Stimulated activated CD8-positive, alpha-beta memory T cell treated with anti-CD3 and anti-CD28 coated beads, Interleukin-12 subunit alpha, Interleukin-12 subunit beta, amount 100 ng/mL, for 4 hours (primary cell): Measurements from ENCODE around the gene PTPN14.
"Not testable (repeated sequence)": the region's sequence is repeated elsewhere in the genome, so short reads cannot be mapped to it uniquely, and the experiment has no call there.

ENCODE experiments used
- DNase-seq: peaks from one replicate; pipeline ENCODE4 v3.0.0-alpha.2; 2020; ENCODE audit warnings: low read depth

PTPN14 gene

DNA sequence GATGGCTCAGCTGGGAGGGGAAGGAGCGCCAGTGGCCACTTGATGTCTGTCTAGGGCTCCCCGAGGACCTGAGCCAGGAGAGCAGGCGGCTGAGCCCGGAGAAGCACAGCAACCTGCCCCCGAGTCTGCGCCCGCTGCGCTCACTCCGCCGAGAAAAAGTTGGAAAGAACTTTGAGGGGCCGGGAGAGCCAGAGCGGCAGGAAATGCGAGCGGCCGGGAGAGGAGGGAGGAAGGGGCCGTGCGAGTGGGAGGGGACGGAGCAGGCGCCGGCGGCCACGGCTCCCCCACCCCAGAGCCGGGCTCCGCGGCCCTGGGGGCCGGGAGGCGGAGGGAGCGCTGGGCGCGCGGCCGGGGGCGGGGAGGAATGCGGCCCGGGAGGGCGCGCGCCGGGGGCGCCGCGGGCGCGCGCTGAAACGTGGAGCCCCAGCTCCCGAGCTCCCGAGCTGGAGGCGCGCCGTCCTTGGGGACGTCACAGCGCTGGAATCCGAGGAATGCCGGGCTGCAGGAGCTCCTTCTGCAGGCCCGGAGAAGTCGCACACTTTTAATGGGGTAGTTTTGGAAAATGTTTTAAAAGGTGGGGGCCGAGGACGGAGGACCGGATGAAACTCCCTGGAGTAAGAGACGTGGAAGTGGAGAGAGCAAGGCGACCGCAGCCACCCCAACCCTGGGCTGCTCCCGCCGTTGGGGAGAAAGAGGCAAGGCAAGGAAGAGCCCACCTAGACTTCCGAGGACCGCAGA is at the start of gene PTPN14:
Gene PTPN14 (minus strand): TSS at position 167 of the 738 bp plus-strand sequence. CDS start 86,799 bp downstream, outside the sequence.
- no peak for DNase-seq

DNA sequence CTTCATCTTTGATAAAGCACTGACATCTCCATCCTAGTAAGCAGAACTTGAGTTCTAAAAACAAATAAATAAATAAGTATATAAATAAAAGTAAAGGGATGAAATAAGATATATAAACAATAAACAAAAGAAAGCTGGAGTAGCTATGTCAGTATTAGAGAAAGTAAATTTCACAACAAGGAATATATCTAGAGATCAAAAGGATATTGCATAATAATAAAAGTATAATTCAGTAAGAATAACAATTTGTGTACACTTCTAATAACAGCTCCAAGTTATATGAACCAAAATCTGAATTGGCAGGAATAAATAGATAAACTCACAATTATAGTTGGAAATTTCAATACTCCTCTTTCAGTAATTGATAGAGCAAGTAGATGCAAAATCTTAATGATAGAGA is 41.8 kb upstream of the PTPN14 start:
- no peak for DNase-seq

DNA sequence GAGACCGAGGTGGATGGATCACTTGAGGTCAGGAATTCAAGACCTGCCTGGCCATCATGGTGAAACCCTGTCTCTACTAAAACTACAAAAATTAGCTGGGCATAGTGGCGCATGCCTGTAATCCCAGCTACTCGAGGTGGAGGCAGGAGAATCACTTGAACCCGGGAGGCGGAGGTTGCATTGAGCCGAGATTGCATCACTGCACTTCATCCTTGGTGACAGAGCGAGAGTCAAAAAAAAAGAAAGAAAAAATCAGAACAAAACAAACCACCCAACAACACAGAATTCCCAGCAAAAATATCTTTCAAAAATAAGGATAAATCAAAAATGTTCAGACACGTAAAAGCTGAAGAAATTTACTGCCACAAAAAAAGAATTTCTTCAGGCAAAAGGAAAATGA is 40.5 kb upstream of the PTPN14 start:
- not testable (repeated sequence) for DNase-seq

DNA sequence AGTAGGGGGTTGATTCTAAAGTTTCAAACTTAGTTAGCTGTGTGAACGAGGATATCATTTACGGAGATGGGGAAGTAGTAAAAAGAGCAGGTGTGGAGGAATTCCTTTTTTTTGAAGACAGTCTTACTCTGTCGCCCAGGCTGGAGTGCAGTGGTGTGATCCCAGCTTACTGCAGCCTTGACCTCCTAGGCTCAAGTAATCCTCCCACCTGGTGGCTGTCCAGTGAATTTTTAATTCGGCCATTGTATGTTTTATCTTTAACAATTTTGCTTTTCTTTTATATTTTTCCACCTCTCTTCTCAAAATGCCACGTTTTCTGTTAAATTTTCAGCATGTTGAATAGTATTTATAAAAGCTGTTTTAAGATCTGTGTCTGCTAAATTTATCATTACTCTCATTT is 39.3 kb upstream of the PTPN14 start:
- no peak for DNase-seq

DNA sequence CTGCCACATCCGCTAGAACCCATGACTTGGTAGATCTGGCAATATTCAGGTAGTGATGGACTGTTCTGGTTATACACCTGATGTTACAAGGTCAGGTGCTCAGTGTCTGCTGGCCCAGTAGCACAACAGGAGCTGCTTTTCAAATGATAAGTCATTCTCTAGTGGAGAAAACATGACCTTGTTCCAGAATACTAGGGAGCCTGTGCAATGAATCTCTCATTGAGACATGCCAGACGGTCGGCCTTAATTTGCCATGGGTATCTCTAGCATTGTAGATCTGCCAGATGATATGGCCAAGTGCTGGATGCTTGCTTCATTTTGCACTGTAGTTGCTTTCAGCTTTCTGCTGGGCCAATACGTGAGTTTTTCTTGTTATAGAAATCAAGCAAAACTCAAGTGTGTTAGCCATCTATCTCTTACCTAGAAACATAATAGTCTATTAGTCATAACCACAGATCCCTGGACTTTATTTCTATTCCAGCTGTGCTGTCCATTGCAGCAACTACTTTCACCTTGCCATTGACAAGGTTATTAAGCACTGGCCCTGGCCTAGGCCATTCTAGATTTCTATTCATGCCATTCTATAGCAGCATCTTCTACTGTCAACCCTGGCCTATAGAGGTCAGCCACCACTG is 37.7 kb upstream of the PTPN14 start:
- no peak for DNase-seq

DNA sequence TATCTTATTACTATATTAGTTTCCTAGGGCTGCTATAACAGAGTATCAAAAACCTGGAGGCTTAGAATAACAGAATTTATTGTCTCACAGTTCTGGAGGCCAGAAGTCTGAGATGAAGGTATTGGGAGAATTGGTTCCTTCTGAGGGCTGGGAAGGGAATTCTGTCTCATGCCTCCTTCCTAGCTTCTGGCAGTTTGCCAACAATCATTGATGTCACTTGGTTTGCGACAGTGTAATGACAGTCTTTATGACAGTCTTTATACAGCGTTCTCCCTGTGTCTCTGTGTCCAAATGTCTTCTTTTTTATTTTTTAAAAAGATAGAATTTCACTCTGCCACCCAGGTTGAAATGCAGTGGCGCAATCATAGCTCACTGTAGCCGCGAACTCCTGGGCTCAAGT is 35.8 kb upstream of the PTPN14 start:
- DNase-seq, result no peak

DNA sequence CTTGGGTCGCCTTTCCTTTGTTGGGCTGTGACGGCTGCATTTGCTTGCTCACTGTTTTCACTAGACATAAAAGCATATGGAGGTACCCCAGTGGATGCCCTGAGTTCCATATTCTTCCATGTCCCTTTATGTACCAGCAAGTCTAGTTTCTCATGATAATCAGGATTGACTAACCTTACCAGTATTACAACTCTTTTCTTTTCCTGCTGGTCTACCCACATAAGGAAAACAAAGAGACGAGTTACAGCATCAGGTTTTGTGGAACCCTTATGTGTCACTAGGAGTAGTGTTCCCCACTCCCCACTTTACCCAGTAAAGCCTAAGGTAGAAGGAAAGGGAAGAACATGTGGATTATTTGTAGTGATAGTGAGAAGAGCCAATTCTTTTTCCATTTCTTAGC is 35.2 kb upstream of the PTPN14 start:
- DNase-seq, result no peak

DNA sequence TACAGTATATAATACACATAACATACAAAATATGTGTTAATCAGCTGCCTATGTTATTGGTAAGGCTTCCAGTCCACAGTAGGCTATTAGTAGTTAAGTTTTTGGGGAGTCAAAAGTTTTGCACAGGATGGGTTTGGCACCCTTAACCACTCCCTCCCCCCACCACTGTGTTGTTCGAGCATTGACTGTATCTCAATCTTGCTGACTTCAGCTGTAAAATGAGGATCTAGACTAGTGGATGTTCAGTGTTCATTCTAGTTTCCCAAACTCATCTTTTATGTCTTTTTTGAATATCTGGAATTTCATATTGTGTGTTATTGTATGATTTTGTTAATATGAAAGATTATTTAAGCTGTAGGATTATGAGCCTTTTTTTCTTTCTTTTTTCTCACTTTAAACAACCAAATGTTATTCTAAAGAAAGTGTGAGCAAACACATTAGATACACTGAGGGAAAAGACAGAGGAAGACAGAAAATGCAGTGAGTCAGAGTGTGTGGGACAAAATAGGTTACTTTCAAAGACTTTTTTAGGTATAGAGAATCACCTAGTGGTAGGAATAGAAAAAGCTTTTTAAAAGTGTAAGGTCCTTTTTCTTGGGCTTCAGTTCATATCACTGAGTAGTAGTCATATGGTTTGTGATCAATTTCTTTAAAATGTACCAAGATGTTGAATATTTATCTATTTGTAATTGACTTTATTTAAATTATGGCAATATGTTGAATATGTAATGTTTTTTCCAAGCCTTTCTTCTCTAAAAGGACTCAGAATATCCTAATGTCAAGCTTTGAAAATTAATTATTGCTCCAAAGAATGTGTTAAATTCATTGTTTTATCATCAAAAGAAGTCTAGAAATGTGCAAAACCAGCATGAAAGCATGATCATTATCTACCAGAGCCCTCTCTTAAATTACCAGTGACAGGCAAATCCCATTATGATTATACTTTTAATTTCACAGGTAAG is 33.7 kb upstream of the PTPN14 start:
- no peak for DNase-seq

DNA sequence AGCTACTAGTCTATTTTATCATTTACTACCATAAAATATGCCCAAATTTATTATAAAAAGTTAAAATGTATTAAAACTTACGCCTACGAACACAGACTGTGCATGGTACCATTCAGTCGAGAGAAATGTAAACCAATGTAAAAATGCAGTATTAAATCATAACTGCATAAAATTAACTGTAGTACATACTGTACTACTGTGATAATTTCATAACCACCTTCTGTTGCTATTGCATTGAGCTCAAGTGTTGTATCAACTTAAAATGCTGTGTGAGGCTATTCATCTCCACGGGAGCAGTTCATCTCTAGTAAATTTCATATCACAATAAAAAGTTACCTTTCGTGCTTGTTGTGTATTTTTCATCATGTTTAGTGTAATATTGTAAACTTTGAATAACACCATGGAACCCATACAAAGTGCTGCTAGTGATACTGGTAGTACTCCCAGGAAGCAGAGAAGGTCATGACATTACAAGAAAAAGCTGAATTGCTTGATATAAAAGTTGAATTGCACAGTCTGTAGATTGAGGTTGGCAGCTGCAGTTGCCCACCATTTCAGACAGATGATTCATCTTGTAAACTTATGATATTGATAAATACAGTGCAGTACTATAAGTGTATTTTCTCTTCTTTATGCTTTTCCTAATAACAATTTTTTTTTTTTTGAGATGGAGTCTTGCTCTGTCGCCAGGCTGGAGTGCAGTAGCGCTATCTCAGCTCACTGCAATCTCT is 32.6 kb upstream of the PTPN14 start:
- DNase-seq, result no peak

DNA sequence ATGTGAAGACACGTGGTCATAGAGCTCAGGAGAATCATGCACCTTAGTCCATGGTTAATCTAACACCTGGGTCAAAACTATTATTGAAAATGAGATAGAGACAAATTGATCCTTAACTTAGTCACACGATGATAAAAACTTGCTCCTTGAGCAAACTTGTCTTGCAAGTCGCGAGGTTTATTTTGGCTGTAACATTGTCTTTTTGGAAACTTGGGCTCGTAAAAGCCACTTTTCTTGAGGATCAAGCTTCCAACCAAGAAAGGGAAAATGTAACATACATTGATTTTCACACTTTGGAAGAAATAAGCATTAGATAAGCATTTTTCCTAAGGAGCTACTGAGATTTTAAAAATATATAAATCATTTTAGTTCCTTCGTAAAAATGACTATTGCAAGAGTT is 31.7 kb upstream of the PTPN14 start:
- no peak for DNase-seq

DNA sequence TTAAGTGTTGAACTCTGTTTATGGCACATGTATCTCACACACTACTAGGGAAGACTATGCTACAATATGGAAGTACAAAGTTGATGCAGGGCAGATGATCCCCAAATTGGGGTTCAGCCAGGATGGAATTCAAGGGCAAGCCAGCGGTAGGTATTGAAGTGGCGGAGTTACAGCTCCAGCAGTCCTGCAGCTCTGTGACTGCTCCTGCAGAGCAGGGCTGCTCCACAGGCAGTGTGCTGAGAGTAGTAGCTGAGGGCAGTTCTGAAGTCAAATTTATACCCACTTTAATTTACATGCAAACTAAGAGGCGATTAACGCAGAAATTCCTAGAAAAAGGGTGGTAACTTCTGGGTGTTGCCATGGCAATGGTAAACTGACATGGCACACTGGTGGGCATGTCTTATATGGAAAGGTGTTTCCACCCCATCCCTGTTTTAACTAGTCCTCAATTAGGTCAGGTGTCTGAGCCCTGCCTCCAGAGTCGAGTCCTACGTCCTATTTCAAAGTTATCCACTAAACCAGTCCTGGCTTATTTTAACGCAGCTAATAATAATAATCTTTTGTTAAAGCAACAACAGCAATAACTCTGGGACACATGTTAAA is 31.0 kb upstream of the PTPN14 start:
- DNase-seq, result no peak

DNA sequence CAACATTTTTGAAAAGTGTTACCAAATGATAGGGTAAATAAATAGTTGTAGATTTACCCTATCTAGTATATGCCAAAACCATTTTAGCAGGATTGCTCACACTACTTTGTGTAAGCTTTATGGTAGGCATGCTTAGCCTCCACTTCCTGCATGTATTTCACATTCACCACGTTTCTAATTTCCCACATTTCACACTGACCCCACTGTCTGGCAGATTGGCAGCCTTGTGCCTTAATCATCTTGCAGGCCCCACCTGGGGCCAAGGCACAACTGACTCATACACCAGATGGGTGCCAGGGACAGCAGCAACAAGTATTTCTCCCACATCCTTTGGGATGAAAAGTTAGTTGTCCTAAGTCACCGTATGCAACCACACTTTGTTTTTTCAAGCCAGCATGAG is 30.4 kb upstream of the PTPN14 start:
- DNase-seq, result no peak

DNA sequence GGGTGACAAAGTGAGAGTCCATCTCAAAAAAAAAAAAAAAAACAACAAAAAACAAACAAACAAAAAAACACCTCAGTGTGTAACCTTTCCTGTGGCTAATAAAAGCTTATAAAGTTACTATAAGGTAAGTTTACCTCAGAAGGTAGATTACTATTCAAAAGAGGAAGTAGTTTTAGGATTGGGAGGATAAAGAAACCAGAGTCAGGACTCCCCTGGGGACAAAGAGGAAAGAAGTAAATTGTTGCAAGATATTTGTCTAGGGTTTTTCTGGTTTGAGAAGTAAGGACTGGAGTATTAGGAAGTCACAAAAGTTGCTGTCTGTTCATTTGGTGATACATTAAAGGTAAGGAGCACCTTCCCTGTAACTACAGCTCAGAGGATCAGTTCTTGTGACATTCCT is 27.8 kb upstream of the PTPN14 start:
- DNase-seq, result no peak

DNA sequence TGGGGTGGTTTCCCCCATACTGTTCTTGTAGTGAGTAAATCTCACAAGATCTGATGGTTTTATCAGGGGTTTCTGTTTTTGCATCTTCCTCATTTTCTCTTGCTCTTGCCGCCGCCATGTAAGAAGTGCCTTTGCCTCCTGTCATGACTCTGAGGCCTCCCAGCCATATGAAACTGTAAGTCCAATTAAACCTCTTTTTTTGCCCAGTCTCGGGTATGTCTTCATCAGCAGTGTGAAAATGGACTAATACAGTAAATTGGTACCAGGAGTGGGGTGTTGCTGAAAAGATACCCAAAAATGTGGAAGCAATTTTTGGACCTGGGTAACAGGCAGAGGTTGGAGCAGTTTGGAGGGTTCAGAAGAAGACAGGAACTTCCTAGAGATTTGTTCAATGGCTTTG is 24.7 kb upstream of the PTPN14 start:
- DNase-seq, result not testable (repeated sequence)

DNA sequence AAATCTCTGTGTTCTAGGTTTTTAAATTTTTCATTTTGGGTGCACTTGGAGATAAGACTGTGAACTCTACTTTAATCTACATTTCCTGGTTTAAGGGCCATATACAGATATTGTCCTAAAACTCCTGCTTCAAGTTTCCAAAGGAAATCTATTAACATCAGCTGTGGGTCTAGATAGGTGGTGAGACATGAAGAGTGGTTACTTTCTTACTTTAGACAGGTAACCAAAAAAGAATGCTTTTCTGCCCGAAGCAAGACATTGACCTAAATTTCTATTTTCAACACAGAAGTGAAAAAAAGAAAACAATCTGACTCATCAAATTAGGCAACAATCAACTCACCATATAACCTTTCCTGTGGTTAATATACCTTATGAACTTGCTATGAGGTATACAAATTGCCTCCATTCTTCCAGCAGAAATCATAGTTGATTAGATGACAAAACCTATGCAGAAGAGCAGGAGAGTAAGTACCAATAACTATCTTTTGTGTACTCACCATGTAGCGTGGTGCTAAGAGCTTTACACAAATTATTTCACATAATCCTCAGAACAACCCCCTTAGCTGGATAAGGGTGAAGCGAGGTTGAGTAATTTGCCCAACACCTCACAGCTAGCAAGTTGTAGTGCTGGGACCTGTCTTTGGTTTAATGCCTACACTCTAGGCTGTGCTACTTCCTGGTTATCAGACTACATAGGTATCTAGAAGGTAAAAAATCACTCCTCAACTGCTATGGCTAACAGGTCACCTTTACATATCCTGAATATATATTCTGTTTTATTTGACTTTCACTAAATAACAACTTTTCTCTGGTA is 23.4 kb upstream of the PTPN14 start:
- no peak for DNase-seq

DNA sequence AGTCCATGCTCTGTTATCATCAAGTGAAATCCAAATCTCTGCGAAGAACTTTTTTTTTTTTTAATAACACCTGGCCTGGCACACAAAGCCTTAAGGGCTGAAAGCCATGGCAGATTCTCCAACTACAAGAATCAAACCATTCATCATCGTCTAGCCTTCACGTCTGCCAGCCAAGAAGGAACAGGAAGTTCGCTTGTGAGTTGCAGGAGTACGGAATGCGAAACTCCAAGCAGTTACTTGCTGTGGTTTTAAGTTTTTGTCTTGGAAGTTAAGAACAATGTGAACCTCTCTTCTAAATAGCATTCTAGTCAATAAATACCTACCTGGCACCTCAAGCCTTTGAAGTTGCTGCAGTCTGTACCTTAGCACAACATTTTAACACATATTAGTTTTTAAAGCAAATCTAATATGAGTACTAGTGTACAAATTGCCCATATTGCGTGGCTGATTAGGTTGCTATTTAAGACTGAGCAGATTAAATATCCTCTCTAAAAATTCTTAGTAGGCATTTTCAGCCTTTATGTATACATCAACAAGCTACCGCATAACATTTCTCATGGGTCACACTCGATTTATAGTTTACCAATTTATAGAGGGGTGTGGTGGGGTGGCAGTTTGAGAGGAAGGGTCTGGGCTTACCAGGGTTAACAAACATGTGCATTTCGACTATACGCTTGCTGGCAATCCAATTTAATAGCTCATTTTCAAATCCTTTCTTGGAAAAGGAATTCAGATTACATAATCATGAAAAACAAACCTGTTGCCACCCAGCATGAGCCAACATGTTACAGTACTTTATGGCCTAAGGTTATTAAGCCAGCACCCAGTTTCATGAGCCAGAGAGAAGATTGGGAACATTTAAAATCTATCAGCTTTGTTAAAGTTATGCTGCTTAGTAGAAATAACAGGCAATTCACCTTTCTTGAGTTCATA is 22.2 kb upstream of the PTPN14 start:
- no peak for DNase-seq

DNA sequence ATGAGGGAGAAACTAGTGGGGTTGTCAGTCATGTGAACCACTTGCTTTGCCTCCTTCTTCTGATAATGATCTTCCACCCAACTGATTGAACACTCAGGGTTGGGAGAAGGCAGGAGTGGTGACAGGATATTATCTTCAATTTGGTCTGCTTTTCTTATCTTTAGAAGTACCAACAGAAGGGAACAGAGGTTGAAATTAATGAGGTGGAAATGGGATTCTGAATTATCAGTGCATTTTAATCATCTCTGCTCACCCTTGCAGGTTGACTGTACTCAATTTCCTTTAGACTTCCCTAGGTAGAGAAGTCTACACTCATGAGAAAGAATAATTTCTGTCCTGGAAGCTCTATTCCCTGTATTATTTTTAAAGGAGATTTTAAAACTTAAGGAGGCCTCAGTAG is 19.9 kb upstream of the PTPN14 start:
- no peak for DNase-seq

DNA sequence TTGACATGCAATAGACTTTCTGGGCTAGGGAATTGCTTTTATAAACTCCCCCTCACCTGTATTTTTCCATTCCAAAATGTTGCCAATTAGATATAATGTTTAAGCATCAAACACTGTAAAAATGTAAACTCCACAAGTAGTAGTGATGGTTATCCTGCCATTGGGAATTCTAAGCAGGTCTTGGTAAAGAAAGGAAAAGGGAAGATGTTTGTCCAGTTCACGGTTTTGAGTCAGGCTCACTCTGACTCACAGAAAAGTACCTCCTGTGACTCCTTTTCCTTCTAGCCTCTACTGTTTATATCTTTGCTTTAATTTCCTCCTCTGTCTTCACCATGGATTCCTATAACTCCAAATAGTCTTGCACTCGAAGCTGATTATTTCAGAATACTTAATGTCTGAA is 19.0 kb upstream of the PTPN14 start:
- no peak for DNase-seq

DNA sequence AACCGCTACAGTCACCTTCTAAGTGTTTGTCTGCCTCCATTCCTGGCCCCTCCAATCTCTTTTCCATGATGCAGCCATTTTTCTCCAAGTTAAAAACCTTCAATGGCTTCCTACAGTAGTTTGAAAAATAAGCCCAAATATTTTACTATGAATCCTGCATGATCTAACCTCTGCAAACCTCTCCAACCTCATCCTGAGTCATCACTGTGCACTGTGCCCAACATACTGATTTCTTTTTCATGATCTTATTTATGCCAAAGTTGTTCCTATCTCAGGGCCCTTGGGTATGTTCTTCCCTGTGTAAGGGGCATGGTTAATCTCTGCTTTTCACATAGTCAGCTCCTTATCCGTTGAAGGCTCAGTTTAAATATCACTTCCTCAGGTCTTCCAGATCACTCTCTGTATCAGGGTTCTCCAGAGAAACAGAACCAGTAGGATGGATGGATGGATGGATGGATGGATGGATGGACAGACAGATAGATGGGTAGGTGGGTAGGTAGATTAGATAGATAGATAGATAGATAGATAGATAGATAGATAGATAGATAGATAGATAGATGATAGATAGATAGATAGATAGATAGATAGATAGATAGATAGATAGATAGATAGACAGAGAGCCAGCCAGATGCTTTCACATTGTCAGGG is 18.1 kb upstream of the PTPN14 start:
- no peak for DNase-seq
